Activated CD4-positive, alpha-beta T cell treated with anti-CD3 and anti-CD28 coated beads for 1 hour (primary cell): ENCODE data around the gene TCL1B.
"Not testable (repeated sequence)": the region's sequence is repeated elsewhere in the genome, so short reads cannot be mapped to it uniquely, and the experiment has no call there.

Experiments
- DNase-seq: peaks from one replicate; pipeline ENCODE4 v3.0.0-alpha.2; 2020

The TCL1B gene, protein sequence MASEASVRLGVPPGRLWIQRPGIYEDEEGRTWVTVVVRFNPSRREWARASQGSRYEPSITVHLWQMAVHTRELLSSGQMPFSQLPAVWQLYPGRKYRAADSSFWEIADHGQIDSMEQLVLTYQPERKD

DNA sequence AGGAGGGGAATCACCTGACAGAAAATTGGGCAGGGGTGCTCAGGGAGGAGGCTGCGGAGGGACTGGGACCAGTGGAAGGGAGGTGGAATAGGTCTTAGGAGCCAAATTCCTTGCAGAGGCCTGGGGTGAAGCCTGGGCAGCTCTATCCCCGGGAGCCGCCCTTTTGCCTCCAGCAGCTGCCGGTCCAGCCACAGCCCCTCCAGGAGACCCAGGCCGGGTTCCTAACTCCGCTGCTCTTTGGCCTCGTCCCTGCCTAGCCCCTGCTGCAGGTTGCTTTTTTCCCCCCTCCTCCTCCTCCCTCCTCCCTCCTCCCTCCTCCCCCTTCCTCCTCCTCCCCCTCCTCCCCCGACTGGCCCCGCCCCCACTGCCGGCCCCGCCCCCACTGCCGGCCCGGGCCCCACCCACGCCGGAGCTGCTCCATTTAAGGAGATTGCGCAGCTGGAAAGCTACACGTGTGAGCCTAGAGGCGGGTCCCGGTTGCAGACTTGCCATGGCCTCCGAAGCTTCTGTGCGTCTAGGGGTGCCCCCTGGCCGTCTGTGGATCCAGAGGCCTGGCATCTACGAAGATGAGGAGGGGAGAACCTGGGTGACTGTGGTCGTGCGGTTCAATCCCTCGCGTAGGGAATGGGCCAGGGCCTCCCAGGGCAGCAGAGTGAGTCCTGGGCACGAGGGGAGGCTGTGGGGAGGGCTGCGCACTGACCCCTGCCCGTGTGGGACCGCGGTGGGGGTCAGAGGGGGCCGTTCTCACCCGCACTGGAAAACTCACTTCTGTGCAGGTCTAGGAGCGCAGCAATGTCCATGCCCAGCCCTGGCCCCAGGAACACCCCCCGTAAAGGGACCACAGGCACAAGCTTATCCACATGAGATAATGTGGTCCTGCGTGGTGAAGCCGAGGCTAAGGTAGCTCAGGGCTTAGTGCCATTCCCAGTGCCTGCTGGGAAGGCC, at the start of gene TCL1B:
TCL1B (plus strand) TSS at position 449 of the 945 bp plus-strand sequence; CDS start at position 491, 42 bp downstream.
- DNase-seq: no peak

DNA sequence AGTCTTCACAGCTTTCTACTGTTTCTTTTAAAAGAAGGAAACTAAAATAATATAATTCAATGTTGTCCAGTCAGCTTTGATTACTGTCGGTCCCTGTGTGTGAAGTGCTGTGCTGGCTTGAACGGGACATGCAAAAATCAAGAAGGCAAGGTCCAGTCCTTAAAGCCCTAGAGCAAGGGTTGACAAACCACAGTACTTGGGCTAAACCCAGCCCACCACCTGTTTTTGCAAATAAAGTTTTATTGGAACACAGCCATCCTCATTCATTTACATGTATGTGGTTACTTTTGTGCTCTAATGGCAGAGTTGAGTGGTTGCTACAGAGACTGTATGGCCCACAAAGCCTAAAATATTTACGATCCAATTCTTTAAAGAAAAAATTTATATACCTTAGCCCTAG, 41.2 kb upstream of the TCL1B start:
- DNase-seq: no peak

- no peak for DNase-seq
Observed at GRCh38 chr14:95645389-95645996, 40.7 kb upstream of the TCL1B start.

- no peak for DNase-seq
Observed at GRCh38 chr14:95647926-95648325, 38.3 kb upstream of the TCL1B start.

DNA sequence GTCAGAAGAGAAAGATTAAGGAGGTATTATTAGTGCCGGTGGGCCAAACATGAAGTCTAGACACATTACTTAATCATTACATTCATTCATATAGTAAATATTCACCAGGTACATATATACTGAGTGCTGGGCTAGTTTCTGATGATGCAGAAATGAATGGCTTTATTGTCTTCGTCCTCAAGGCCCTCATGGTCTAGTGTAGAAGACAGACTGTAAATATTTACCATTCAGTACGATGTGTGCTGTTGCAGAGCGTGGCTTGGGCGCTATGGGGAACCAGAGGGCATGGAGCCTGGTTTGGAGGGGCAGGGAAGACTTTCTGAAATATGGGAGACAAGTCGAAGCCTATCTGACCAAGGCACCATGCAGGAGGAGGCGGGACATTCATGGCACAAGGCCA, 37.0 kb upstream of the TCL1B start:
- DNase-seq: no peak

- no peak for DNase-seq
Observed at GRCh38 chr14:95651028-95651427, 35.2 kb upstream of the TCL1B start.

GRCh38 chr14:95651821-95652583, 34.2 kb upstream of the TCL1B start:
- no peak for DNase-seq

DNA sequence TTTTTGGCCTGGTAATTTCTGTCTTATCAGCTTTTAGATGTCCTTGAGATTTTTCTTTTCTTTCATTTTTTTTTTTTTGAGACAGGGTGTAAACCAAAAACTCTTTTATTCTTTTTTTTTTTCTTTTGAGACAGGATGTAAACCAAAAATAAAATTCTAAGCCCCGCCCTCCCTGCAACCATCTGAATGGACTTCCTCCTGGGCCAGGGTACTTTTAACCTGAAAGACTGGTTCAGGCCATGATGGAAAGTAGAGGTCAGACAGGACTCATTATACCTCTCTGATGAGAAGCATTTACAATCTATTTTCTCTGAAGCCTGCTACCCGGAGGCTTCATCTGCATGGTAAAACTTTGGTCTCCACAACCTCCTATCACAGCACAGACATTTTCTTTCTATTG, 33.5 kb upstream of the TCL1B start:
- no peak for DNase-seq

- DNase-seq: no peak
Observed at GRCh38 chr14:95655461-95655860, 30.8 kb upstream of the TCL1B start.

- DNase-seq: no peak
Observed at GRCh38 chr14:95656634-95657033, 29.6 kb upstream of the TCL1B start.

DNA sequence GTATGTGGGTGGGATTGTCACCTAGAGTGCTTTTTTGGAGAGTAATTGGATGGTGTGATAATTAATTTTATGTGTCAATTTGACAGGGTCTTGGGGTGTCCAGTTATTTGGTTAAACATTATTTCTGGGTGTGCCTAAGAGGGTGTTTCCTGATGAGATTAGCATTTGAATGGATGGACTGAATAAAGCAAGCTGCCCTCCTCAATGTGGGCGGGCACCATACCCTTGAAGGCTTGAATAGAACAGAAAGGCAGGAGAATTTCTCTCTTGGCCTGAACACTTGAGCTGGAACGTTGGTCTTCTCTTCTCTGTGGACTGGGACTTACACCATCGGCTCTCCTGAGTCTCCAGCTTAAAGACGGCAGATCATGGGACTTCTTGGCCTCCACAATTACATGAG, 28.8 kb upstream of the TCL1B start:
- no peak for DNase-seq

DNA sequence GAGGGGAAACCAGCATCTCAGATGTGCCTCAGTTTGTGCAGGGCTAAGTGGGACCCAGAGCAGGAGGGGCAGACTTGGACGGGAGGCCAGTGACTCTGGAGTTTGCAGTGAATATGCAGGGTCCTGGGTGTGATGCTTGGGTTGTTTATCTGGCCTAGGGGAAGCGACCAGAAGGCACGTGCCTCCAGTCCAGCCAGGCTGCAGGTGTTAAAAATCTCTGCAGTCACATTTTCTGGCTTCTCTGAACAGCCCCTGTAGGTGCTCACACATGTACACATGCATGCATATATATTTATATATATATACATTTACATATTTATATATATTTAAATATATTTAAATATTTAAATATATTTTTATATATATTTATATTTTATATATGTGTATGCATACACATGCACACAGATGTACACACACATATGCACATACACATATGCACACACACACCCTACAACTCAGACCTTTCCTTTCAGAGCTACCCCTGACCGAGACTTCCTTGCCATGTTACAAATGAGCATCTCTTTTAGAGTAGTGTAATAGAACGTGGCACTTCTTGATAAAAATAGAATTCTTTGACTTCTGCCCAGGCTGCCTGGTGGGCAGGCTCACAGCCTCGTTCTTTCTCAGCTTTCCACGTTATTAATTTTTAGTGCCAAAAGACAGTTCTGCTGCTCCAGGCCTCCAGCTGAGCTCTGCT, 26.8 kb upstream of the TCL1B start:
- DNase-seq: no peak

DNA sequence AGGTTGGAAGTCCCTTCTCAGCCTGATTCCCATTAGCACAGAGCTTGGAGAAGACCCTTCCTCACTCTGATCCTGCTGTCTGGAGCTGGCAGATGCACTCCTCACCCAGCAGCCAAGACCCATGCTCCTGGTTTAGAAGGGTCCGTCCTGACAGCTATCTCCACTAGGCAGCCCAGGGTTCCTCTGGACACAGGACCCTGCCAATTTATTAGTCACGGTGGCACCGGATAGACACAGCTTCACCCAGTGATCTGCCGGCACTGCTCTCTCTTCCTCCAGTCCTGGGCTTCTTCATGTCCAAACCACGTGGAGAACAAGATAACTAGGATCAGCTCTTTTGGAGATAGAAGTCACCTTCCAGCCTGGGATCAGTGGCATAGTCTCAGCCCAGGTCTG, 26.2 kb upstream of the TCL1B start:
- DNase-seq: no peak

DNA sequence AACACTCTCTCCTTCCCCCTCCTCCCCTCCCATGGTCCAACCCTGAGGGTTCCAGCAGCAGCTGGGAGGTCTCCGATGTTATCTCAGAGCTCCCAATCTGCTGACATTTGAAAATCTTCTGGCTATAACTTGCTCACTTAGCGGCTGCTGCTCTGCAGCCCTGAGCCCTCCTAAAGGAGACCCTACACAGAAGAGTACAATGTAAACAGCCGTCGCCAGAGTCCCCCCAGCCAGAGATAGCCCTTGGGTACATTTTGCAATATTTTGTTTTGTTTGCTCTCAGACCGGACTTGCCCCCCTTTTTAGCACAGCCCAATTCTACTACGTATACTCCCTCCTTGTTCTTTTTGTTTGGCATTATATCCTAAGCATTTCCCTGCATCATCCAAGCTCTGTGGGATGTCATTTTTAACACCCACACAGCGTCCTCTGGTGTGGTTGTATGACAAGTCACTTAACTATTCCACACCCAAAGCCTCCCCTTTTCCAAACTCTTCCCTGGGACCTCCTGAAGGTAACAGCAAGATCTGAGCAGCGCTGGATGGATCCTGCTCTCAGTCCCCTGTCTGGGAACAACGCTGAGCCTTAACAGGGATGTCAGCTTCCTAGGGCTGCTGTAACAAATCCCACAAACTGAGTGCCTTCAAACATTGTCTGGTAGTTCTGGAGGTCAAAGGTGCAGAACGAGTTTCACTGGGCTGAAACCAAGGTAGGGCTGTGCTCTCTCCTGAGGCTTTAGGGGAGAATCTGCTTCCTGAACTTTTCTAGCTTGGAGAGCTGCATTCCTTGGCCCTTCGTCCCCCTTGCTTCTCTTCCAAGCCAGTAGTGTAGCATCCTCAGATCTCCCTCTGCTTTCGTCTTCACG, 25.3 kb upstream of the TCL1B start:
- DNase-seq: no peak

GRCh38 chr14:95662376-95663186, 23.6 kb upstream of the TCL1B start:
- no peak for DNase-seq

DNA sequence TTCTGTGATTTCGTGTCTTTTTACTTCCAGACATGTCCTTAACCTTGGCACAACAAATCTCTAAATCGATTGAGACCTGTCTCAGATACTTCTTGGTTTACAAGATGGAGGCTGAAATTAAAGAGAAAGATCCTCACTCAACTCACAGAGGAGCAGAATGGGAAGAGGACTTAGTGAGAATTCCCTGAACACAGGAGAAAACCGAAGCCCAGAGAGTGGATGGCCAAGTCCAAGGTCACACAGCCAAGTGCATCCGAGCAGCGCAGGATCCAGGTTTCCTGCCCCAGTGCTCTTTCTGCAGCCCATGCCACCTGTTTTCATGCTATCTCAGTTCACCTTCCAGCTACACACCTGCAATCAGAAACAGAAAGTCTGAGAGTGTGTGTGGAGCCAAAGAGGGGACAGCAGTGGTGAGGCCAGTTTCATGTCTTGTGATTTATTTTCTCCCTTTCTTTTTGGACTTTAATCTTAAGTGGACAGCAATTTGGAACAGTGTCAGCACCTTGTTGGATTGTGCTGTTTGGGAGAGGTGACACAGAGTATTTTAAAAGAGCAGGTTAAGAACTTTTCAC, 22.9 kb upstream of the TCL1B start:
- DNase-seq: no peak

DNA sequence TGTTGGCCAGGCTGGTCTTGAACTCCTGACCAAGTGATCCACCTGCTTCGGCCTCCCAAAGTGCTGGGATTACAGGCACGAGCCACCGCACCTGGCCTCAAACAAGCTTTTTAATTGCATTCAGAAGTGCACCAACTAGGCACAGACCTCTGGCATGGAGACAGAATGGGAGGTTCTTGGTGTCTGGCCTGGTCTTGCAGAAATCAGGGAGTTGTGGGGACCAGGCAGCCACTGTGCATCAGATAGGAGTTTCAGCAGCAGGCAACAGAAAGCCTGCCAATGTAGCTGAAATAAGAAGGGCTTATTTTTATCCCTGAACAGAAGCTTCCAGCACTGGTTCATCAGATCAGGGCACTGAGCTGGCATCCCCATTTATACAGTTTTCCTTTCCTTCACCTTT, 22.2 kb upstream of the TCL1B start:
- no peak for DNase-seq

GRCh38 chr14:95664546-95664945, 21.7 kb upstream of the TCL1B start:
- no peak for DNase-seq

GRCh38 chr14:95665530-95665929, 20.7 kb upstream of the TCL1B start:
- DNase-seq: not testable (repeated sequence)

- DNase-seq: no peak
Observed at GRCh38 chr14:95666450-95666849, 19.8 kb upstream of the TCL1B start.
